Naive B cell (primary cell): ENCODE measurements around the gene UTS2. TPM values are rescaled to one million over a fixed set of nuclear protein-coding genes. Genes with fewer than 3 reads are reported as not detected.

Source experiments
- ATAC-seq, 2 donors: fragments of 150-1000 bp; cut with Tn5 transposase; 2 replicates each; pipeline ENCODE4 v1.10.0; 2021; ENCODE audit warnings: low read depth in 2 of 2, mild to moderate bottlenecking in 2 of 2, moderate library complexity in 2 of 2
- DNase-seq: peaks from one replicate; pipeline ENCODE4 v3.0.0; 2022
- H3K27ac Mint-ChIP-seq, 6 donors: one replicate each; pipeline ENCODE4 v1.8.0; 2020 to 2022; ENCODE audit warnings: mild to moderate bottlenecking in 6 of 6, mixed read lengths in 6 of 6, moderate library complexity in 5 of 6, inconsistent platforms in 2 of 6
- H3K27me3 Mint-ChIP-seq, 3 donors: one replicate each; pipeline ENCODE4 v1.8.0; 2021 to 2022; ENCODE audit warnings: mixed read lengths in 3 of 3, mild to moderate bottlenecking in 1 of 3
- H3K36me3 Mint-ChIP-seq, 2 donors: one replicate each; pipeline ENCODE4 v1.8.0; 2020 to 2022; ENCODE audit warnings: mixed read lengths in 2 of 2, inconsistent platforms in 1 of 2, mild to moderate bottlenecking in 1 of 2
- H3K4me1 Mint-ChIP-seq, 3 donors: one replicate each; pipeline ENCODE4 v1.8.0; 2020 to 2022; ENCODE audit warnings: mixed read lengths in 3 of 3, inconsistent platforms in 1 of 3, mild to moderate bottlenecking in 1 of 3, moderate library complexity in 1 of 3
- H3K4me3 Mint-ChIP-seq, 8 donors: one replicate each; pipeline ENCODE4 v1.8.0; 2020 to 2022; ENCODE audit warnings: mild to moderate bottlenecking in 8 of 8, mixed read lengths in 8 of 8, moderate library complexity in 8 of 8, inconsistent platforms in 2 of 8
- H3K9me3 Mint-ChIP-seq, 7 donors: one replicate each; pipeline ENCODE4 v1.8.0; 2020 to 2022; ENCODE audit warnings: mixed read lengths in 7 of 7, mild to moderate bottlenecking in 5 of 7, inconsistent platforms in 2 of 7, moderate library complexity in 1 of 7
- polyA plus RNA-seq, 6 donors: library from polyadenylated mRNA; unstranded; fragments of 300-500 nt; fragmentation: Illumina TruSeq; gene quantifications; one replicate each; pipeline ENCODE4 v1.2.3, GENCODE V29; 2021; ENCODE audit warnings: low read depth in 6 of 6

The UTS2 gene
- polyA plus RNA-seq: not detected

GRCh38 chr1:7852804-7853683 is at the start of gene UTS2:
UTS2 (minus strand) TSS chr1:7853065; CDS start chr1:7853003, 62 bp downstream.
- Mint-ChIP-seq H3K36me3 (no peaks in the 10 kb centered on the region), H3K27me3 (peaks cover 7 to 21% (median 16%) of the 10 kb centered on the region in 3 donors), H3K27ac (no peak within 1 kb of the TSS), H3K9me3 (no peaks in the 10 kb centered on the region), H3K4me3 (no peak within 1 kb of the TSS), H3K4me1 (peaks cover 4 to 6% (median 6%) of the 10 kb centered on the region in 3 donors)
- ATAC-seq: no peak
- DNase-seq: no peak

- ATAC-seq (no peak), DNase-seq (no peak)
- Mint-ChIP-seq H3K4me3 (no peak overlapping the region), H3K9me3 (no peaks in the 10 kb centered on the region), H3K27ac (no peak overlapping the region), H3K4me1 (peaks cover 0 to 5% (median 0%) of the 10 kb centered on the region in 3 donors), H3K27me3 (peaks cover 3 to 13% (median 7%) of the 10 kb centered on the region in 3 donors), H3K36me3 (no peaks in the 10 kb centered on the region)
Observed at GRCh38 chr1:7899741-7900140, 46.9 kb upstream of the UTS2 start.

- Mint-ChIP-seq H3K36me3 (no peaks in the 10 kb centered on the region), H3K4me3 (no peak overlapping the region), H3K27ac (no peak overlapping the region), H3K9me3 (no peaks in the 10 kb centered on the region), H3K27me3 (peaks cover 3 to 13% (median 7%) of the 10 kb centered on the region in 3 donors), H3K4me1 (peaks cover 0 to 5% (median 0%) of the 10 kb centered on the region in 3 donors)
- ATAC-seq (no peak), DNase-seq (no peak)
Observed at GRCh38 chr1:7898962-7899361, 46.1 kb upstream of the UTS2 start.

GRCh38 chr1:7896994-7897393 is 44.1 kb upstream of the UTS2 start:
- Mint-ChIP-seq H3K4me3 (no peak overlapping the region), H3K9me3 (peaks cover 0 to 1% (median 0%) of the 10 kb centered on the region in 7 donors), H3K4me1 (no peaks in the 10 kb centered on the region), H3K36me3 (no peaks in the 10 kb centered on the region), H3K27me3 (peaks cover 0 to 11% (median 5%) of the 10 kb centered on the region in 3 donors), H3K27ac (no peak overlapping the region)
- no peak for ATAC-seq
- DNase-seq: no peak

- Mint-ChIP-seq H3K36me3 (no peaks in the 10 kb centered on the region), H3K4me3 (no peak overlapping the region), H3K27ac (no peak overlapping the region), H3K4me1 (no peaks in the 10 kb centered on the region), H3K9me3 (peaks cover 0 to 6% (median 2%) of the 10 kb centered on the region in 7 donors), H3K27me3 (peaks cover 9 to 22% (median 14%) of the 10 kb centered on the region in 3 donors)
- DNase-seq (no peak), ATAC-seq (no peak)
Observed at GRCh38 chr1:7893529-7894180, 40.8 kb upstream of the UTS2 start.

GRCh38 chr1:7891804-7892203 is 38.9 kb upstream of the UTS2 start:
- H3K27me3 Mint-ChIP-seq: peaks cover 14 to 35% (median 26%) of the 10 kb centered on the region in 3 donors
- H3K4me1 Mint-ChIP-seq: no peaks in the 10 kb centered on the region
- no peak for DNase-seq
- no peaks in the 10 kb centered on the region for H3K36me3 Mint-ChIP-seq
- no peak overlapping the region for H3K4me3 Mint-ChIP-seq
- no peak for ATAC-seq
- peaks cover 0 to 6% (median 2%) of the 10 kb centered on the region in 7 donors for H3K9me3 Mint-ChIP-seq
- no peak overlapping the region for H3K27ac Mint-ChIP-seq

- ATAC-seq: no peak
- Mint-ChIP-seq H3K27ac (peak overlapping the region in 1 of 6 donors; percentile 14), H3K27me3 (peaks cover 18 to 43% (median 28%) of the 10 kb centered on the region in 3 donors), H3K4me3 (no peak overlapping the region), H3K36me3 (no peaks in the 10 kb centered on the region), H3K4me1 (no peaks in the 10 kb centered on the region), H3K9me3 (peaks cover 0 to 7% (median 2%) of the 10 kb centered on the region in 7 donors)
- DNase-seq: no peak
Observed at GRCh38 chr1:7890853-7891252, 38.0 kb upstream of the UTS2 start.

- Mint-ChIP-seq H3K4me3 (no peak overlapping the region), H3K9me3 (peaks cover 0 to 10% (median 5%) of the 10 kb centered on the region in 7 donors), H3K27ac (no peak overlapping the region), H3K4me1 (no peaks in the 10 kb centered on the region), H3K27me3 (peaks cover 18 to 56% (median 44%) of the 10 kb centered on the region in 3 donors), H3K36me3 (peaks cover 0 to 9% of the 10 kb centered on the region in 2 donors)
- ATAC-seq (no peak), DNase-seq (no peak)
Observed at GRCh38 chr1:7888248-7889081, 35.6 kb upstream of the UTS2 start.

GRCh38 chr1:7886405-7886745 is 33.5 kb upstream of the UTS2 start:
- Mint-ChIP-seq H3K4me1 (no peaks in the 10 kb centered on the region), H3K4me3 (no peak overlapping the region), H3K36me3 (peaks cover 0 to 9% of the 10 kb centered on the region in 2 donors), H3K27me3 (peaks cover 18 to 54% (median 44%) of the 10 kb centered on the region in 3 donors), H3K9me3 (peaks cover 0 to 10% (median 5%) of the 10 kb centered on the region in 7 donors), H3K27ac (no peak overlapping the region)
- no peak for ATAC-seq
- DNase-seq: no peak

GRCh38 chr1:7885513-7886404 is 32.9 kb upstream of the UTS2 start:
- no peak for DNase-seq
- Mint-ChIP-seq H3K36me3 (peaks cover 0 to 9% of the 10 kb centered on the region in 2 donors), H3K4me3 (no peak overlapping the region), H3K9me3 (peaks cover 0 to 8% (median 5%) of the 10 kb centered on the region in 7 donors), H3K27me3 (peaks cover 18 to 50% (median 42%) of the 10 kb centered on the region in 3 donors), H3K4me1 (no peaks in the 10 kb centered on the region), H3K27ac (no peak overlapping the region)
- peak; percentile 23 for ATAC-seq

GRCh38 chr1:7884757-7885156 is 31.9 kb upstream of the UTS2 start:
- Mint-ChIP-seq H3K36me3 (peaks cover 0 to 9% of the 10 kb centered on the region in 2 donors), H3K4me3 (no peak overlapping the region), H3K27ac (peak overlapping the region in 1 of 6 donors; percentile 30), H3K27me3 (peaks cover 13 to 41% (median 34%) of the 10 kb centered on the region in 3 donors), H3K9me3 (peaks cover 0 to 5% (median 0%) of the 10 kb centered on the region in 7 donors), H3K4me1 (no peaks in the 10 kb centered on the region)
- DNase-seq (no peak), ATAC-seq (no peak)

- no peak for ATAC-seq
- peaks cover 0 to 7% of the 10 kb centered on the region in 2 donors for H3K36me3 Mint-ChIP-seq
- no peak for DNase-seq
- H3K27ac Mint-ChIP-seq: no peak overlapping the region
- H3K27me3 Mint-ChIP-seq: peaks cover 0 to 17% (median 16%) of the 10 kb centered on the region in 3 donors
- no peaks in the 10 kb centered on the region for H3K4me1 Mint-ChIP-seq
- peaks cover 3 to 27% (median 14%) of the 10 kb centered on the region in 7 donors for H3K9me3 Mint-ChIP-seq
- H3K4me3 Mint-ChIP-seq: peak overlapping the region in 1 of 8 donors; percentile 6
Observed at GRCh38 chr1:7879228-7879627, 26.4 kb upstream of the UTS2 start.
